Activated B cell treated with CpG ODN at 0.5 μM for 24 hours (primary cell): Measurements from ENCODE around the gene SREBF2. TPM values are rescaled to one million over a fixed set of nuclear protein-coding genes. Genes with fewer than 3 reads are reported as not detected.

Source experiments
- ATAC-seq: fragments of 200-7000 bp; cut with Tn5 transposase; one replicate; pipeline ENCODE4 v1.10.0; 2021; ENCODE audit warnings: low read depth, mild to moderate bottlenecking, moderate library complexity
- CTCF ChIA-PET: fragments of 350-600 bp; sonication (Branson Sonifier 250); formaldehyde crosslinking; loops from one replicate; lab custom pipeline; 2021; ENCODE audit warnings: antibody characterized with exemption; lab: Charles Lee
- POLR2A ChIA-PET: fragments of 350-600 bp; sonication (Branson Sonifier 250); formaldehyde crosslinking; loops from one replicate; lab custom pipeline; 2021; ENCODE audit warnings: antibody characterized with exemption; lab: Charles Lee
- DNase-seq: peaks from one replicate; pipeline ENCODE4 v3.0.0; 2022
- H3K27ac Mint-ChIP-seq: one replicate; pipeline ENCODE4 v1.8.0; 2020; ENCODE audit warnings: mixed read lengths
- H3K27me3 Mint-ChIP-seq: one replicate; pipeline ENCODE4 v1.8.0; 2021; ENCODE audit warnings: mixed read lengths
- H3K36me3 Mint-ChIP-seq: one replicate; pipeline ENCODE4 v1.8.0; 2021; ENCODE audit warnings: low read depth, mixed read lengths
- H3K4me1 Mint-ChIP-seq: one replicate; pipeline ENCODE4 v1.8.0; 2021; ENCODE audit warnings: mixed read lengths
- H3K4me3 Mint-ChIP-seq: one replicate; pipeline ENCODE4 v1.8.0; 2020; ENCODE audit warnings: mild to moderate bottlenecking, mixed read lengths
- H3K9me3 Mint-ChIP-seq: one replicate; pipeline ENCODE4 v1.8.0; 2020; ENCODE audit warnings: mixed read lengths
- intact Hi-C: fragments of 100-400 bp; cut with micrococcal nuclease; formaldehyde crosslinking; loops from one replicate; pipeline ENCODE4 v1.15.1; 2024
- total RNA-seq: library from RNA; stranded (reverse); gene quantifications from 2 replicates; pipeline ENCODE4 v1.2.3, GENCODE V29; 2022
- TF ChIP-seq, protein P1 (sequence below): fragments of 200-600 bp; IDR thresholded peaks from one replicate; pipeline ENCODE4 v1.8.0; 2022; ENCODE audit warnings: antibody characterized with exemption, mild to moderate bottlenecking

SREBF2 gene
- total RNA-seq, 1 donor from 2014 or later: 307 TPM

DNA sequence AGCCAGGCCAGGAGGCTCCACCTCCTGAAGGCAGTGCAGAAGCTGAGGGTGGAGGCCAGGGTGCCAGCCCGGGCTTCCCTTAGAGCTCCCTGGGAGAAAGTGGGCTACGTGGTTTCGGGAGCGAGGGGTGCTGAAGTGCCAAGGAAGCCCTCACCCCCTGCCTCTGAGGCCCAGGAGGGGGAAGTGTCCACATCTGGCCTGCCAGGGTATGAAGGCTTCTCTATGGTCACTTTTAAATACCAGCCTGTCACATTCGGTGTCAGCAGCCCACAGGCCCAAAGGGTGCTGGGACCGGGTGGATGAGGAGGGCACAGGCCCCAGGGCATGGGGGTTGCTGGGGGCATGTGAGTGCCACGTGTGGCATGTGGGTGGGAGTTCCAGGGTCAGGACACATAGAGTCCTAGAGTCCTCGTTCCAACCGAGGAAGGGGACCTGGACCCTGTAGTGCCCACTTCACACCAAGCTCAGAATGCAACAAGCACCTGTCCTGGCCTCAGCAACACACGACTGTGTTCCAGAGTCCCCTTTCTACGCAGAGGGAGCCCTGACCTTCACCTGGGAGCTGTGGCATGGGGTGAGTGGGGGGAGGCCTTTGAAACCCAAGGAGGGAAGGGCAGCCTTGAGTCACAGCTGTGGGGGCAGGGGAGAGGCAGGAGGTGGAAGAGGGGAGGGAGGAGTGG, 80.3 kb downstream of the SREBF2 start:
- TF ChIP-seq, protein P1, sequence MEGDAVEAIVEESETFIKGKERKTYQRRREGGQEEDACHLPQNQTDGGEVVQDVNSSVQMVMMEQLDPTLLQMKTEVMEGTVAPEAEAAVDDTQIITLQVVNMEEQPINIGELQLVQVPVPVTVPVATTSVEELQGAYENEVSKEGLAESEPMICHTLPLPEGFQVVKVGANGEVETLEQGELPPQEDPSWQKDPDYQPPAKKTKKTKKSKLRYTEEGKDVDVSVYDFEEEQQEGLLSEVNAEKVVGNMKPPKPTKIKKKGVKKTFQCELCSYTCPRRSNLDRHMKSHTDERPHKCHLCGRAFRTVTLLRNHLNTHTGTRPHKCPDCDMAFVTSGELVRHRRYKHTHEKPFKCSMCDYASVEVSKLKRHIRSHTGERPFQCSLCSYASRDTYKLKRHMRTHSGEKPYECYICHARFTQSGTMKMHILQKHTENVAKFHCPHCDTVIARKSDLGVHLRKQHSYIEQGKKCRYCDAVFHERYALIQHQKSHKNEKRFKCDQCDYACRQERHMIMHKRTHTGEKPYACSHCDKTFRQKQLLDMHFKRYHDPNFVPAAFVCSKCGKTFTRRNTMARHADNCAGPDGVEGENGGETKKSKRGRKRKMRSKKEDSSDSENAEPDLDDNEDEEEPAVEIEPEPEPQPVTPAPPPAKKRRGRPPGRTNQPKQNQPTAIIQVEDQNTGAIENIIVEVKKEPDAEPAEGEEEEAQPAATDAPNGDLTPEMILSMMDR: no peak
- Mint-ChIP-seq H3K4me3 (peak overlapping the region; percentile 75), H3K4me1 (peaks cover 66% of the 10 kb centered on the region), H3K27me3 (peaks cover 10% of the 10 kb centered on the region), H3K9me3 (no peaks in the 10 kb centered on the region), H3K36me3 (no peaks in the 10 kb centered on the region), H3K27ac (peak overlapping the region; percentile 41)
- DNase-seq (no peak), ATAC-seq (no peak)
- intact Hi-C loops: loop anchor here (2.0 kb wide), 1 partner anchor 22 kb away; no protein-coding TSS in a partner anchor
- ChIA-PET POLR2A (interaction anchor here (1.0 to 11.7 kb wide), 4 partner anchors 13 to 80 kb away, joined by 3 to 173 read pairs (median 46); partner anchors contain the start of genes SREBF2 and TNFRSF13C), CTCF (interaction anchor here (2.5 kb wide), 1 partner anchor 27 kb away, joined by 10 read pairs; no protein-coding TSS in a partner anchor)

DNA sequence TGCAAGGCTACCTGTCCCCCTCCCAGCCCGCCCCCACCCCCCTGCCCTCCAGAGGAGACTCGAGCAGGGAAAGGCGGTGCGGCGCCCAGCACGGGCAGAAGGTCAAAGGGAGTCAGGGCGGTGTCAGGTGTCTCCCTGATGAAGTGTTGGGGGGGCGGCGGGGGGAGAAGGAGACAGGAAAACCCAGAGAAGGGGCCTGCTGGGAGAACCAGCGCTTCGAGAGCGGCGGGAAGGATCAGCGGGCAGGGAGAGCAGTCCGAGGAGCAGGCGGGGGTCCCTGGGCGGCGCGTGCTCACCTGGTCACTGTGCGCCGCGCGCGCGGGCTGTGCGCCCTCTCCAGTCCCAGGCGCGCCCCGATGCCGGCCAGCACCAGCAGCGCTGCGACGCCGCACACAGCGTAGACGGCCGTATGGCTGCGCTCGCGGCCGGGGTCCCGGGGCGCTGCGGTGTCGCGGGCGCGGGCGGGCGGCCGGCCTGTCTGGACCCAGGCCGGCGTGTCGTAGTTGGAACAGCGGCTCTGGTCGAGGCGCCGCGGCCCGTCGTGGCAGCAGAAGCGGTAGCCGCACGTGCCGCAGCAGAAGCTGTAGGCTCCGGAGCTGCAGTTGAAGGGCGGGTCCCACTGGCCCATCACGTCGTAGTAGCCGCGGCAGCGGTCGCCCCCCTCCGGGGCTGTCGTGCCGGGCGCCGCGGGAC, 81.1 kb downstream of the SREBF2 start:
- intact Hi-C loops: loop anchor here (2.0 kb wide), 1 partner anchor 23 kb away; no protein-coding TSS in a partner anchor
- POLR2A ChIA-PET: interaction anchor here (0.6 to 11.7 kb wide), 5 partner anchors 12 to 116 kb away, joined by 3 to 173 read pairs (median 3); partner anchors contain the start of gene TNFRSF13C
- TF ChIP-seq, protein P1: no peak
- no peaks in the 10 kb centered on the region for H3K36me3 Mint-ChIP-seq
- H3K27ac Mint-ChIP-seq: no peak overlapping the region
- DNase-seq (no peak), ATAC-seq (no peak)
- peaks cover 66% of the 10 kb centered on the region for H3K4me1 Mint-ChIP-seq
- no peaks in the 10 kb centered on the region for H3K9me3 Mint-ChIP-seq
- peak overlapping the region; percentile 50 for H3K4me3 Mint-ChIP-seq
- H3K27me3 Mint-ChIP-seq: peaks cover 10% of the 10 kb centered on the region
- CTCF ChIA-PET: no interaction called here

DNA sequence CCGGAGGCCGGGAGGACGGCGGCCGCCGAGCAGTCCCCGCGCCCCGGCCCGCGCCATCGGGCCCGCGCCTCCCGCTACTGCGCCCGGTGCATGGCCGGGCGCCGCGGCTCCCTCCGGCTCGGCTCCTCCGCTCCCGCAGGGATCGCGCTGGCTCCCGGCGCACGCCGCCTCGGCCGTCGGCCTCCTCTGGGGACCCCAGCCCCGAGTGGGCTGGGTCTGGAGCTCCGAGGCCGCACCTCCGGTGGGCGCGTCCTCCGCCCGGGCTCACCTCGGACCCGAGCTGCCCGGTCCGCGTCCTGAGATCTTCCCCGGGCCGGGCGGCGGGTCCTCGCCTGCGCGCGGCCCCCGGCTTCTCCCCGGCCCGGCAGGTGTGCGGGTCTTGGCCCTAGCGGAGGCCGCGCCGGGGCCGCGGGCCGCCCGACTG, 81.7 kb downstream of the SREBF2 start:
- TF ChIP-seq, protein P1: no peak
- Mint-ChIP-seq H3K9me3 (no peaks in the 10 kb centered on the region), H3K4me1 (peaks cover 65% of the 10 kb centered on the region), H3K4me3 (no peak overlapping the region), H3K27me3 (peaks cover 10% of the 10 kb centered on the region), H3K36me3 (no peaks in the 10 kb centered on the region), H3K27ac (no peak overlapping the region)
- intact Hi-C loops: no loop called here
- no peak for DNase-seq
- no peak for ATAC-seq
- ChIA-PET CTCF (no interaction called here), POLR2A (interaction anchor here (0.6 to 11.7 kb wide), 4 partner anchors 11 to 116 kb away, joined by 3 to 173 read pairs (median 46); partner anchors contain the start of gene TNFRSF13C)

GRCh38 chr22:41915035-41915785, 82.3 kb downstream of the SREBF2 start, which contains the start of gene SHISA8:
TSS of gene SHISA8 (minus strand) at chr22:41915074. CDS start at chr22:41914667, 407 bp downstream.
- Mint-ChIP-seq H3K27ac (peak within 1 kb of the TSS; percentile 74), H3K4me1 (peaks cover 70% of the 10 kb centered on the region), H3K27me3 (peaks cover 10% of the 10 kb centered on the region), H3K4me3 (peak within 1 kb of the TSS; percentile 67), H3K9me3 (no peaks in the 10 kb centered on the region), H3K36me3 (no peaks in the 10 kb centered on the region)
- DNase-seq (peak; percentile 66), ATAC-seq (peak; percentile 19)
- TF ChIP-seq, protein P1: no peak
- ChIA-PET CTCF (interaction anchor here (1.7 to 2.0 kb wide), 2 partner anchors 10 to 26 kb away, joined by 8 to 10 read pairs; no protein-coding TSS in a partner anchor), POLR2A (interaction anchor here (0.9 to 14.7 kb wide), 7 partner anchors 11 to 115 kb away, joined by 3 to 1414 read pairs (median 7); partner anchors contain the start of genes CCDC134, SREBF2 and TNFRSF13C)
- intact Hi-C loops: no loop called here
